SU-DHL-6 (cell line): ENCODE measurements around the gene CPED1.

Source experiments
- H2AFZ ChIP-seq: fragments of 200-600 bp; sonication (generic); 2 replicates; pipeline ENCODE4 v1.6.1; 2014; ENCODE audit warnings: low read depth, mild to moderate bottlenecking, moderate library complexity, mixed read lengths, antibody characterized with exemption, low read length; ENCODE audit not compliant: severe bottlenecking
- H3F3A ChIP-seq: fragments of 200-600 bp; shearing (Covaris generic); 2 replicates; pipeline ENCODE4 v1.6.0; 2016; ENCODE audit warnings: antibody characterized with exemption, mild to moderate bottlenecking; ENCODE audit not compliant: insufficient read depth
- H3K27ac ChIP-seq: fragments of 200-600 bp; sonication (generic); 2 replicates; pipeline ENCODE4 v1.5.1; 2016; ENCODE audit warnings: low read depth, mild to moderate bottlenecking, low read length, moderate library complexity, mixed read lengths
- H3K27me3 ChIP-seq: fragments of 200-600 bp; sonication (generic), shearing (Covaris generic); 2 replicates; pipeline ENCODE4 v1.6.0; 2014; ENCODE audit warnings: mild to moderate bottlenecking, low read length
- H3K36me3 ChIP-seq: fragments of 200-600 bp; sonication (generic); 2 replicates; pipeline ENCODE4 v1.6.1; 2014; ENCODE audit warnings: mild to moderate bottlenecking, low read length, mixed read lengths
- H3K4me2 ChIP-seq: fragments of 300-600, 200-600 bp; shearing (Covaris generic), sonication (generic); 2 replicates; pipeline ENCODE4 v1.6.0; 2014; ENCODE audit warnings: low read length, low read depth, mild to moderate bottlenecking; ENCODE audit not compliant: poor library complexity, severe bottlenecking
- H3K4me3 ChIP-seq: fragments of 200-600 bp; sonication (generic); 2 replicates; pipeline ENCODE4 v1.5.1; 2014; ENCODE audit warnings: antibody characterized with exemption, low read length, mild to moderate bottlenecking, mixed read lengths; ENCODE audit not compliant: insufficient read depth, poor library complexity, severe bottlenecking
- H3K79me2 ChIP-seq: fragments of 200-600 bp; sonication (generic); 2 replicates; pipeline ENCODE4 v1.6.1; 2014; ENCODE audit warnings: mild to moderate bottlenecking, low read length, moderate library complexity; ENCODE audit not compliant: insufficient read depth
- H3K9ac ChIP-seq: fragments of 200-600 bp; sonication (generic); 2 replicates; pipeline ENCODE4 v1.7.0; 2014; ENCODE audit warnings: mild to moderate bottlenecking, low read length
- H3K9me2 ChIP-seq: fragments of 200-600 bp; sonication (generic); replicated peaks from 2 replicates; pipeline ENCODE4 v1.6.1; 2014; ENCODE audit warnings: low read length; ENCODE audit not compliant: insufficient read depth
- H3K9me3 ChIP-seq: fragments of 200-600 bp; sonication (generic); 2 replicates; pipeline ENCODE4 v1.6.1; 2014; ENCODE audit warnings: low read length, mixed read lengths; ENCODE audit not compliant: insufficient read depth
- H4K20me1 ChIP-seq: fragments of 200-600 bp; sonication (generic); 2 replicates; pipeline ENCODE4 v1.6.1; 2014; ENCODE audit warnings: low read depth, mild to moderate bottlenecking, antibody characterized with exemption, low read length, moderate library complexity, mixed read lengths
- CTCF ChIP-seq: fragments of 200-600 bp; sonication (generic); IDR thresholded peaks from one replicate; pipeline ENCODE4 v1.5.1; 2017; ENCODE audit warnings: antibody characterized with exemption, mild to moderate bottlenecking, low read length, moderate library complexity; ENCODE audit not compliant: insufficient read depth, poor library complexity, severe bottlenecking
- EZH2phosphoT487 ChIP-seq: fragments of 200-600 bp; sonication (generic), shearing (Covaris generic); conservative IDR thresholded peaks from 2 replicates; pipeline ENCODE4 v1.6.1; 2018; ENCODE audit warnings: mild to moderate bottlenecking, antibody characterized with exemption, low read length, moderate library complexity, mixed read lengths

Gene CPED1

DNA sequence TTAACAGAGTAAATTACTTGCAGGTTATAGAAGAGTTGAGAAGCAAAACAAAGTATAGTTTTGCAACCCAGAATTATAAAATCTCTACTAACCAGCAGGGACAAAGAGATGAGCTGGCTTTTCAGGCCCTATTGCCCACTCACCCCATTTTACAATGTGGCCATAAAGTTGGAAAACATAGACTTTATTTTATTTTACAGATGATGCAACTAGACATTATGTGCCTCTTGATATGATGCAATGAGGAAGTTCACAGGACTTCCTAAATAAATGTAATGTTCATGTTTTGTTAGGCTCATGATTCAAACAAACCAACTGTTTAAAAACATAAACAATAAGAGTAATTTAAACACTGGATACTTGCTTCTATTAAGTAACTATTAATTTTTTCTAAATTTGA, 199.2 kb downstream of the CPED1 start:
- no peak overlapping the region for H3K27ac ChIP-seq
- H3K36me3 ChIP-seq: no peaks in the 10 kb centered on the region
- peaks cover 4% of the 10 kb centered on the region; the same call in 1 of the 2 replicates for H3K9me3 ChIP-seq
- no peaks in the 10 kb centered on the region for H4K20me1 ChIP-seq
- no peaks in the 10 kb centered on the region for H3K79me2 ChIP-seq
- no peak overlapping the region for H3K4me3 ChIP-seq
- H2AFZ ChIP-seq: no peak overlapping the region
- no peaks in the 10 kb centered on the region for H3F3A ChIP-seq
- no peaks in the 10 kb centered on the region for H3K27me3 ChIP-seq
- H3K9me2 ChIP-seq: no peaks in the 10 kb centered on the region
- H3K4me2 ChIP-seq: no peak overlapping the region
- no peak for TF ChIP-seq EZH2phosphoT487
- TF ChIP-seq CTCF: no peak
- no peak overlapping the region for H3K9ac ChIP-seq

GRCh38 chr7:121192834-121193233, 204.3 kb downstream of the CPED1 start:
- no peak overlapping the region for H2AFZ ChIP-seq
- no peaks in the 10 kb centered on the region for H3K9me2 ChIP-seq
- no peaks in the 10 kb centered on the region for H3F3A ChIP-seq
- H3K4me2 ChIP-seq: no peak overlapping the region
- H3K4me3 ChIP-seq: no peak overlapping the region
- peaks cover 4% of the 10 kb centered on the region; the same call in 1 of the 2 replicates for H3K9me3 ChIP-seq
- no peaks in the 10 kb centered on the region for H4K20me1 ChIP-seq
- H3K79me2 ChIP-seq: no peaks in the 10 kb centered on the region
- no peak for TF ChIP-seq CTCF
- no peak for TF ChIP-seq EZH2phosphoT487
- H3K9ac ChIP-seq: no peak overlapping the region
- H3K36me3 ChIP-seq: no peaks in the 10 kb centered on the region
- no peak overlapping the region for H3K27ac ChIP-seq
- no peaks in the 10 kb centered on the region for H3K27me3 ChIP-seq

DNA sequence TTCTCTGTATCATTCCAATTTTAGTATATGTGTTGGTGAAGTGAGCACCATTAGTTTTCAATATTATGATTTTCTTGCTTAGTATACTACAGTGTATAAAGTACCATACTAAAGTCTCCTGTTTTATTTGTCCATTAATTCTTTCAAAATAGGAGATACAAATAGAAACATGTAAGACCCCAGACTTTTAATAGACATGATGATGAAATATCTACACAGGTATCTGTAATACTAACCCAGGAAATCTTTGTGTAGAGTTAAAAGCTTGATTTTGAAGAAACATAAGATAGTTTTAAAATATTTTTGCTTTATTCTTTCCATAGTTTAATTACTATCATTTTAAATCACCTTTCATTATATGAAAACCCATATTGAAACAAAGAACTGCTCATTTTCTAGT, 206.5 kb downstream of the CPED1 start:
- no peaks in the 10 kb centered on the region for H3K9me2 ChIP-seq
- H4K20me1 ChIP-seq: no peaks in the 10 kb centered on the region
- H3K27ac ChIP-seq: no peak overlapping the region
- no peak for TF ChIP-seq EZH2phosphoT487
- TF ChIP-seq CTCF: no peak
- H3K27me3 ChIP-seq: no peaks in the 10 kb centered on the region
- H3K4me2 ChIP-seq: no peak overlapping the region
- no peaks in the 10 kb centered on the region for H3F3A ChIP-seq
- no peaks in the 10 kb centered on the region for H3K9me3 ChIP-seq
- H3K36me3 ChIP-seq: no peaks in the 10 kb centered on the region
- H3K4me3 ChIP-seq: no peak overlapping the region
- H3K9ac ChIP-seq: no peak overlapping the region
- no peak overlapping the region for H2AFZ ChIP-seq
- H3K79me2 ChIP-seq: no peaks in the 10 kb centered on the region
